22Rv1 (cell line): ENCODE data around the gene UGT1A9.

ENCODE experiments used
- ZFX ChIP-seq: fragments of 450-650 bp; IDR thresholded peaks from 2 replicates; pipeline ENCODE4 v1.6.1; 2017; ENCODE audit warnings: antibody characterized with exemption, borderline replicate concordance
- TF ChIP-seq, protein P1 (sequence below): fragments of 450-650 bp; IDR thresholded peaks from 2 replicates; pipeline ENCODE4 v1.5.1; 2017; ENCODE audit warnings: mild to moderate bottlenecking

DNA sequence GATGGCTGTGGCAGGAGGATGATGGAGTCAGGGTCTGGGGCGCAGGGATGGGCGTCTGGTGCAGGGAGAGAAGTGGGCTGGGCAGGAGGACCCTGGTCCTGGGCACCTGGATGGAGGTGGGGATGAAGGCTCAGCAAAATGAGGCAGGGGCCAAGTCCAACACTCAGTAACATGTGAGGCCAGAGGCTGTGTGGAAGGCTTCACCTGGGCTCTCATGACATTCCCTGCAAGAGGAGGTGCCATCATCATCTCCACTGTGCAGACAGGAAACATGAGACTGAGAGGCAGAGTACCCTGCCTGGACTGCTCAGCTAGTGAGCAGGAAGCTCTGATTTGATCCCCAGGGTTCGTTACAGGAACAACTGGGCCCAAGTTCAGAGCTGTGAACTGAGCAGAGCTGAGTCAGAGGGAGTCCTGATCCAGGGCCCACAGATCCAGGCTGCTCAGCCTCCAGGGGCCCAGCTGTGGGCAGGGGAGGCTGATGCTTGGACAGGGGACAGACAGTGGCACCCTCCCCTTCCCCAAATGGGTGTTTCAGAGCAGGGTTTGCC is 145.7 kb downstream of the UGT1A9 start:
- no peak for TF ChIP-seq ZFX
- TF ChIP-seq, protein P1, sequence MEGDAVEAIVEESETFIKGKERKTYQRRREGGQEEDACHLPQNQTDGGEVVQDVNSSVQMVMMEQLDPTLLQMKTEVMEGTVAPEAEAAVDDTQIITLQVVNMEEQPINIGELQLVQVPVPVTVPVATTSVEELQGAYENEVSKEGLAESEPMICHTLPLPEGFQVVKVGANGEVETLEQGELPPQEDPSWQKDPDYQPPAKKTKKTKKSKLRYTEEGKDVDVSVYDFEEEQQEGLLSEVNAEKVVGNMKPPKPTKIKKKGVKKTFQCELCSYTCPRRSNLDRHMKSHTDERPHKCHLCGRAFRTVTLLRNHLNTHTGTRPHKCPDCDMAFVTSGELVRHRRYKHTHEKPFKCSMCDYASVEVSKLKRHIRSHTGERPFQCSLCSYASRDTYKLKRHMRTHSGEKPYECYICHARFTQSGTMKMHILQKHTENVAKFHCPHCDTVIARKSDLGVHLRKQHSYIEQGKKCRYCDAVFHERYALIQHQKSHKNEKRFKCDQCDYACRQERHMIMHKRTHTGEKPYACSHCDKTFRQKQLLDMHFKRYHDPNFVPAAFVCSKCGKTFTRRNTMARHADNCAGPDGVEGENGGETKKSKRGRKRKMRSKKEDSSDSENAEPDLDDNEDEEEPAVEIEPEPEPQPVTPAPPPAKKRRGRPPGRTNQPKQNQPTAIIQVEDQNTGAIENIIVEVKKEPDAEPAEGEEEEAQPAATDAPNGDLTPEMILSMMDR = no peak
